Keratinocyte (primary cell): ENCODE data around the gene AGER. TPM values are rescaled to one million over a fixed set of nuclear protein-coding genes. Genes with fewer than 3 reads are reported as not detected.
"Not testable (repeated sequence)": the region's sequence is repeated elsewhere in the genome, so short reads cannot be mapped to it uniquely, and the experiment has no call there.

Source experiments
- DNase-seq: peaks from one replicate; pipeline ENCODE4 v3.0.0-alpha.2; 2011; ENCODE audit warnings: low read depth, missing footprints, low spot score
- FAIRE-seq: peaks from 2 replicates; lab custom pipeline; 2011; peaks lifted over from hg19 to GRCh38; lab: Jason Lieb, UNC
- H2AFZ ChIP-seq: 2 replicates; pipeline ENCODE4 v1.6.0; 2012; ENCODE audit warnings: low read length, control low read depth, inconsistent platforms; ENCODE audit not compliant: control insufficient read depth
- H3K27ac ChIP-seq: 2 replicates; pipeline ENCODE4 v1.5.1; 2011; ENCODE audit warnings: low read length; ENCODE audit not compliant: control insufficient read depth, insufficient read depth
- H3K27me3 ChIP-seq: 3 replicates; pipeline ENCODE4 v1.6.0; 2011; ENCODE audit warnings: low read length; ENCODE audit not compliant: control insufficient read depth, insufficient read depth; ENCODE audit errors: extremely low read depth
- H3K36me3 ChIP-seq, 2 experiments: 2 replicates in 1 of 2; 3 replicates in 1 of 2; pipeline ENCODE4 v1.5.1; 2011; ENCODE audit warnings: low read length in 2 of 2, mild to moderate bottlenecking in 1 of 2; ENCODE audit not compliant: control insufficient read depth in 2 of 2, insufficient read depth in 2 of 2; ENCODE audit errors: extremely low read depth in 1 of 2
- H3K4me1 ChIP-seq: 3 replicates; pipeline ENCODE4 v1.5.1; 2011; ENCODE audit warnings: low read length; ENCODE audit not compliant: control insufficient read depth, insufficient read depth; ENCODE audit errors: extremely low read depth
- H3K4me2 ChIP-seq: 3 replicates; pipeline ENCODE4 v1.6.0; 2011; ENCODE audit warnings: low read depth, low read length; ENCODE audit not compliant: control insufficient read depth, insufficient read depth; ENCODE audit errors: extremely low read depth
- H3K4me3 ChIP-seq, 3 experiments: fragments of 200-600 bp in 1 of 3; sonication (generic) in 1 of 3; 2 replicates in 2 of 3; 3 replicates in 1 of 3; pipeline ENCODE4 v1.5.1; 2011 to 2016; ENCODE audit warnings: low read length in 3 of 3, mild to moderate bottlenecking in 3 of 3, control low read depth in 2 of 3, inconsistent platforms in 1 of 3, low read depth in 1 of 3, mixed read lengths in 1 of 3, mixed run types in 1 of 3, moderate library complexity in 1 of 3; ENCODE audit not compliant: control insufficient read depth in 2 of 3, insufficient read depth in 2 of 3; ENCODE audit errors: extremely low read depth in 1 of 3
- H3K79me2 ChIP-seq: 2 replicates; pipeline ENCODE4 v1.6.0; 2012; ENCODE audit warnings: low read length; ENCODE audit not compliant: control insufficient read depth, insufficient read depth
- H3K9ac ChIP-seq: 3 replicates; pipeline ENCODE4 v1.6.0; 2011; ENCODE audit warnings: low read length; ENCODE audit not compliant: control insufficient read depth, insufficient read depth; ENCODE audit errors: extremely low read depth
- H3K9me1 ChIP-seq: 3 replicates; pipeline ENCODE4 v1.6.0; 2011; ENCODE audit warnings: low read length; ENCODE audit not compliant: control insufficient read depth, insufficient read depth; ENCODE audit errors: extremely low read depth
- H3K9me3 ChIP-seq: 2 replicates; pipeline ENCODE4 v1.5.1; 2012; ENCODE audit warnings: low read depth, low read length; ENCODE audit not compliant: control insufficient read depth
- H4K20me1 ChIP-seq: 3 replicates; pipeline ENCODE4 v1.6.0; 2011; ENCODE audit warnings: low read length; ENCODE audit not compliant: control insufficient read depth, insufficient read depth; ENCODE audit errors: extremely low read depth
- EZH2 ChIP-seq: IDR thresholded peaks from one replicate; pipeline ENCODE4 v1.6.1; 2012; ENCODE audit warnings: inconsistent platforms, mild to moderate bottlenecking, low read length, moderate library complexity
- dilution Hi-C: fragments of 300-500 bp; cut with MboI; formaldehyde crosslinking; loops from one replicate; pipeline ENCODE4 v1.7.0; 2020; ENCODE audit warnings: low sequenced_read_pairs; ENCODE audit not compliant: extremely low pct_ligation_motif_present
- polyA plus RNA-seq, 5 experiments: library from polyadenylated mRNA; depleted of rRNA in 3 of 5; stranded (reverse) in 3 of 5; stranded (forward) in 1 of 5; unstranded in 1 of 5; fragments of >200 nt; gene quantifications; 1 replicate in 1 of 5; 2 replicates in 3 of 5; 3 replicates in 1 of 5; pipeline versions ENCODE4 v1.2.1 to v1.2.3, GENCODE V29; 2011 to 2012; ENCODE audit warnings: missing spikeins in 2 of 5, low read depth in 1 of 5, low replicate concordance in 1 of 5
- TF ChIP-seq, protein P1 (sequence below), 3 experiments: IDR thresholded peaks in 1 of 3; conservative IDR thresholded peaks in 1 of 3; optimal IDR thresholded peaks in 1 of 3; 2 replicates in 2 of 3; 3 replicates in 1 of 3; pipeline versions ENCODE3 to v1.5.1; 2011; ENCODE audit warnings: low read length in 3 of 3, mild to moderate bottlenecking in 3 of 3, moderate library complexity in 2 of 3, control low read depth in 1 of 3, inconsistent platforms in 1 of 3; ENCODE audit not compliant: insufficient read depth in 2 of 3; ENCODE audit errors: extremely low read depth in 1 of 3

The AGER gene
- polyA plus RNA-seq, 1 donor (not counting 4 experiments of a cell fraction or from before 2014, with no cell fraction given): 2.4 TPM

GRCh38 chr6:32146687-32147086 lies 37.4 kb downstream of the AGER start:
- no peak overlapping the region for H2AFZ ChIP-seq
- FAIRE-seq (no peak), DNase-seq (no peak)
- H3K9me3 ChIP-seq: no peaks in the 10 kb centered on the region
- no peak overlapping the region for H3K9ac ChIP-seq
- TF ChIP-seq, protein P1, sequence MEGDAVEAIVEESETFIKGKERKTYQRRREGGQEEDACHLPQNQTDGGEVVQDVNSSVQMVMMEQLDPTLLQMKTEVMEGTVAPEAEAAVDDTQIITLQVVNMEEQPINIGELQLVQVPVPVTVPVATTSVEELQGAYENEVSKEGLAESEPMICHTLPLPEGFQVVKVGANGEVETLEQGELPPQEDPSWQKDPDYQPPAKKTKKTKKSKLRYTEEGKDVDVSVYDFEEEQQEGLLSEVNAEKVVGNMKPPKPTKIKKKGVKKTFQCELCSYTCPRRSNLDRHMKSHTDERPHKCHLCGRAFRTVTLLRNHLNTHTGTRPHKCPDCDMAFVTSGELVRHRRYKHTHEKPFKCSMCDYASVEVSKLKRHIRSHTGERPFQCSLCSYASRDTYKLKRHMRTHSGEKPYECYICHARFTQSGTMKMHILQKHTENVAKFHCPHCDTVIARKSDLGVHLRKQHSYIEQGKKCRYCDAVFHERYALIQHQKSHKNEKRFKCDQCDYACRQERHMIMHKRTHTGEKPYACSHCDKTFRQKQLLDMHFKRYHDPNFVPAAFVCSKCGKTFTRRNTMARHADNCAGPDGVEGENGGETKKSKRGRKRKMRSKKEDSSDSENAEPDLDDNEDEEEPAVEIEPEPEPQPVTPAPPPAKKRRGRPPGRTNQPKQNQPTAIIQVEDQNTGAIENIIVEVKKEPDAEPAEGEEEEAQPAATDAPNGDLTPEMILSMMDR (optimal IDR thresholded peaks at IDR 0.05 in 1 of 3, IDR thresholded peaks at IDR 0.05 in 1 of 3, conservative IDR thresholded peaks at IDR 0.05 in 1 of 3; ENCODE audit: extremely low read depth in 1 of 3, insufficient read depth in 2 of 3, low read length in 3 of 3): no peak
- TF ChIP-seq EZH2: no peak
- dilution Hi-C loops: no loop called here
- no peaks in the 10 kb centered on the region for H3K79me2 ChIP-seq
- H3K9me1 ChIP-seq: no peaks in the 10 kb centered on the region
- H3K36me3 ChIP-seq: no peaks in the 10 kb centered on the region
- no peak overlapping the region for H3K4me3 ChIP-seq
- H3K27me3 ChIP-seq: peaks cover 4% of the 10 kb centered on the region
- no peak overlapping the region for H3K27ac ChIP-seq
- no peaks in the 10 kb centered on the region for H3K4me1 ChIP-seq
- H4K20me1 ChIP-seq: no peaks in the 10 kb centered on the region
- H3K4me2 ChIP-seq: no peak overlapping the region

- H3K79me2 ChIP-seq: no peaks in the 10 kb centered on the region
- no peak overlapping the region for H3K4me3 ChIP-seq
- no peak overlapping the region for H3K4me2 ChIP-seq
- no peaks in the 10 kb centered on the region for H4K20me1 ChIP-seq
- no peaks in the 10 kb centered on the region for H3K36me3 ChIP-seq
- H2AFZ ChIP-seq: no peak overlapping the region
- H3K9ac ChIP-seq: no peak overlapping the region
- peaks cover 4% of the 10 kb centered on the region for H3K27me3 ChIP-seq
- no peak for TF ChIP-seq EZH2
- TF ChIP-seq, protein P1 (optimal IDR thresholded peaks at IDR 0.05 in 1 of 3, IDR thresholded peaks at IDR 0.05 in 1 of 3, conservative IDR thresholded peaks at IDR 0.05 in 1 of 3; ENCODE audit: extremely low read depth in 1 of 3, insufficient read depth in 2 of 3, low read length in 3 of 3): no peak
- dilution Hi-C loops: no loop called here
- H3K27ac ChIP-seq: no peak overlapping the region
- no peak for DNase-seq
- no peaks in the 10 kb centered on the region for H3K9me1 ChIP-seq
- H3K4me1 ChIP-seq: no peaks in the 10 kb centered on the region
- H3K9me3 ChIP-seq: no peaks in the 10 kb centered on the region
- no peak for FAIRE-seq
Observed at GRCh38 chr6:32146287-32146686, 37.8 kb downstream of the AGER start.

- H4K20me1 ChIP-seq, H3K27ac ChIP-seq, H3K4me1 ChIP-seq, H3K79me2 ChIP-seq, H3K9me1 ChIP-seq, H3K27me3 ChIP-seq, H3K4me2 ChIP-seq, dilution Hi-C loops, H2AFZ ChIP-seq, DNase-seq, H3K36me3 ChIP-seq, H3K9ac ChIP-seq, FAIRE-seq, H3K9me3 ChIP-seq, H3K4me3 ChIP-seq: not testable (repeated sequence)
Observed at GRCh38 chr6:32144238-32144637, 39.8 kb downstream of the AGER start.
